Keratinocyte (primary cell): ENCODE measurements around the gene CNOT4. TPM values are rescaled to one million over a fixed set of nuclear protein-coding genes. Genes with fewer than 3 reads are reported as not detected.

ENCODE experiments used
- DNase-seq: peaks from one replicate; pipeline ENCODE4 v3.0.0-alpha.2; 2011; ENCODE audit warnings: low read depth, missing footprints, low spot score
- FAIRE-seq: peaks from 2 replicates; lab custom pipeline; 2011; peaks lifted over from hg19 to GRCh38; lab: Jason Lieb, UNC
- H2AFZ ChIP-seq: 2 replicates; pipeline ENCODE4 v1.6.0; 2012; ENCODE audit warnings: low read length, control low read depth, inconsistent platforms; ENCODE audit not compliant: control insufficient read depth
- H3K27ac ChIP-seq: 2 replicates; pipeline ENCODE4 v1.5.1; 2011; ENCODE audit warnings: low read length; ENCODE audit not compliant: control insufficient read depth, insufficient read depth
- H3K27me3 ChIP-seq: 3 replicates; pipeline ENCODE4 v1.6.0; 2011; ENCODE audit warnings: low read length; ENCODE audit not compliant: control insufficient read depth, insufficient read depth; ENCODE audit errors: extremely low read depth
- H3K36me3 ChIP-seq, 2 experiments: 2 replicates in 1 of 2; 3 replicates in 1 of 2; pipeline ENCODE4 v1.5.1; 2011; ENCODE audit warnings: low read length in 2 of 2, mild to moderate bottlenecking in 1 of 2; ENCODE audit not compliant: control insufficient read depth in 2 of 2, insufficient read depth in 2 of 2; ENCODE audit errors: extremely low read depth in 1 of 2
- H3K4me1 ChIP-seq: 3 replicates; pipeline ENCODE4 v1.5.1; 2011; ENCODE audit warnings: low read length; ENCODE audit not compliant: control insufficient read depth, insufficient read depth; ENCODE audit errors: extremely low read depth
- H3K4me2 ChIP-seq: 3 replicates; pipeline ENCODE4 v1.6.0; 2011; ENCODE audit warnings: low read depth, low read length; ENCODE audit not compliant: control insufficient read depth, insufficient read depth; ENCODE audit errors: extremely low read depth
- H3K4me3 ChIP-seq, 3 experiments: fragments of 200-600 bp in 1 of 3; sonication (generic) in 1 of 3; 2 replicates in 2 of 3; 3 replicates in 1 of 3; pipeline ENCODE4 v1.5.1; 2011 to 2016; ENCODE audit warnings: low read length in 3 of 3, mild to moderate bottlenecking in 3 of 3, control low read depth in 2 of 3, inconsistent platforms in 1 of 3, low read depth in 1 of 3, mixed read lengths in 1 of 3, mixed run types in 1 of 3, moderate library complexity in 1 of 3; ENCODE audit not compliant: control insufficient read depth in 2 of 3, insufficient read depth in 2 of 3; ENCODE audit errors: extremely low read depth in 1 of 3
- H3K79me2 ChIP-seq: 2 replicates; pipeline ENCODE4 v1.6.0; 2012; ENCODE audit warnings: low read length; ENCODE audit not compliant: control insufficient read depth, insufficient read depth
- H3K9ac ChIP-seq: 3 replicates; pipeline ENCODE4 v1.6.0; 2011; ENCODE audit warnings: low read length; ENCODE audit not compliant: control insufficient read depth, insufficient read depth; ENCODE audit errors: extremely low read depth
- H3K9me1 ChIP-seq: 3 replicates; pipeline ENCODE4 v1.6.0; 2011; ENCODE audit warnings: low read length; ENCODE audit not compliant: control insufficient read depth, insufficient read depth; ENCODE audit errors: extremely low read depth
- H3K9me3 ChIP-seq: 2 replicates; pipeline ENCODE4 v1.5.1; 2012; ENCODE audit warnings: low read depth, low read length; ENCODE audit not compliant: control insufficient read depth
- H4K20me1 ChIP-seq: 3 replicates; pipeline ENCODE4 v1.6.0; 2011; ENCODE audit warnings: low read length; ENCODE audit not compliant: control insufficient read depth, insufficient read depth; ENCODE audit errors: extremely low read depth
- EZH2 ChIP-seq: IDR thresholded peaks from one replicate; pipeline ENCODE4 v1.6.1; 2012; ENCODE audit warnings: inconsistent platforms, mild to moderate bottlenecking, low read length, moderate library complexity
- dilution Hi-C: fragments of 300-500 bp; cut with MboI; formaldehyde crosslinking; loops from one replicate; pipeline ENCODE4 v1.7.0; 2020; ENCODE audit warnings: low sequenced_read_pairs; ENCODE audit not compliant: extremely low pct_ligation_motif_present
- polyA plus RNA-seq, 5 experiments: library from polyadenylated mRNA; depleted of rRNA in 3 of 5; stranded (reverse) in 3 of 5; stranded (forward) in 1 of 5; unstranded in 1 of 5; fragments of >200 nt; gene quantifications; 1 replicate in 1 of 5; 2 replicates in 3 of 5; 3 replicates in 1 of 5; pipeline versions ENCODE4 v1.2.1 to v1.2.3, GENCODE V29; 2011 to 2012; ENCODE audit warnings: missing spikeins in 2 of 5, low read depth in 1 of 5, low replicate concordance in 1 of 5
- TF ChIP-seq, protein P1 (sequence below), 3 experiments: IDR thresholded peaks in 1 of 3; conservative IDR thresholded peaks in 1 of 3; optimal IDR thresholded peaks in 1 of 3; 2 replicates in 2 of 3; 3 replicates in 1 of 3; pipeline versions ENCODE3 to v1.5.1; 2011; ENCODE audit warnings: low read length in 3 of 3, mild to moderate bottlenecking in 3 of 3, moderate library complexity in 2 of 3, control low read depth in 1 of 3, inconsistent platforms in 1 of 3; ENCODE audit not compliant: insufficient read depth in 2 of 3; ENCODE audit errors: extremely low read depth in 1 of 3

Gene CNOT4
- polyA plus RNA-seq, 1 donor (not counting 4 experiments of a cell fraction or from before 2014, with no cell fraction given), result 11.4 TPM

DNA sequence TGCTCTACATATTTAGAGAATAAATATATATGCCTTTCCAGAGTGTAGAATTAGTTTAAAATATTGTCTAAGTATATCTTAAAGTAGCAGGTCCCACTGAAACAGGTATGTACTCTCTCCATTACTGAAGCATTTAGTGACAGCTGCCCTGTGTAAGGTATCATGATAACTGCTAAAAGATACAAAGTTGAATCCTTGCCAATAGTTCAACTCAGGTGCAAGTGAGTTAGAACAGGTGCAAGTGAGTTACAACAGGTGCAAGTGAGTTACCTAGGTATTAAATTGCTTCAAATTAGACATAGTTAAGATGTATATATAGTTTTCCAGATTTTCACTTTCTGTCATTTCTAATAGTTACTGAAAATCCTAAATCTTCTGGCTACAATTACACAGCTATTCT is 119.1 kb downstream of the CNOT4 start:
- peaks cover 5 to 10% of the 10 kb centered on the region in 2 experiments for H3K36me3 ChIP-seq
- H3K79me2 ChIP-seq, result no peaks in the 10 kb centered on the region
- no peak overlapping the region for H3K27ac ChIP-seq
- dilution Hi-C loops, result no loop called here
- no peaks in the 10 kb centered on the region for H3K27me3 ChIP-seq
- no peaks in the 10 kb centered on the region for H3K9me1 ChIP-seq
- no peaks in the 10 kb centered on the region for H4K20me1 ChIP-seq
- FAIRE-seq (no peak), DNase-seq (no peak)
- TF ChIP-seq, protein P1, sequence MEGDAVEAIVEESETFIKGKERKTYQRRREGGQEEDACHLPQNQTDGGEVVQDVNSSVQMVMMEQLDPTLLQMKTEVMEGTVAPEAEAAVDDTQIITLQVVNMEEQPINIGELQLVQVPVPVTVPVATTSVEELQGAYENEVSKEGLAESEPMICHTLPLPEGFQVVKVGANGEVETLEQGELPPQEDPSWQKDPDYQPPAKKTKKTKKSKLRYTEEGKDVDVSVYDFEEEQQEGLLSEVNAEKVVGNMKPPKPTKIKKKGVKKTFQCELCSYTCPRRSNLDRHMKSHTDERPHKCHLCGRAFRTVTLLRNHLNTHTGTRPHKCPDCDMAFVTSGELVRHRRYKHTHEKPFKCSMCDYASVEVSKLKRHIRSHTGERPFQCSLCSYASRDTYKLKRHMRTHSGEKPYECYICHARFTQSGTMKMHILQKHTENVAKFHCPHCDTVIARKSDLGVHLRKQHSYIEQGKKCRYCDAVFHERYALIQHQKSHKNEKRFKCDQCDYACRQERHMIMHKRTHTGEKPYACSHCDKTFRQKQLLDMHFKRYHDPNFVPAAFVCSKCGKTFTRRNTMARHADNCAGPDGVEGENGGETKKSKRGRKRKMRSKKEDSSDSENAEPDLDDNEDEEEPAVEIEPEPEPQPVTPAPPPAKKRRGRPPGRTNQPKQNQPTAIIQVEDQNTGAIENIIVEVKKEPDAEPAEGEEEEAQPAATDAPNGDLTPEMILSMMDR (optimal IDR thresholded peaks at IDR 0.05 in 1 of 3, IDR thresholded peaks at IDR 0.05 in 1 of 3, conservative IDR thresholded peaks at IDR 0.05 in 1 of 3; ENCODE audit: extremely low read depth in 1 of 3, insufficient read depth in 2 of 3, low read length in 3 of 3), result no peak
- no peak for TF ChIP-seq EZH2
- peaks cover 3% of the 10 kb centered on the region for H3K4me1 ChIP-seq
- no peak overlapping the region for H2AFZ ChIP-seq
- H3K9ac ChIP-seq, result no peak overlapping the region
- no peak overlapping the region for H3K4me3 ChIP-seq
- no peak overlapping the region for H3K4me2 ChIP-seq
- no peaks in the 10 kb centered on the region for H3K9me3 ChIP-seq

DNA sequence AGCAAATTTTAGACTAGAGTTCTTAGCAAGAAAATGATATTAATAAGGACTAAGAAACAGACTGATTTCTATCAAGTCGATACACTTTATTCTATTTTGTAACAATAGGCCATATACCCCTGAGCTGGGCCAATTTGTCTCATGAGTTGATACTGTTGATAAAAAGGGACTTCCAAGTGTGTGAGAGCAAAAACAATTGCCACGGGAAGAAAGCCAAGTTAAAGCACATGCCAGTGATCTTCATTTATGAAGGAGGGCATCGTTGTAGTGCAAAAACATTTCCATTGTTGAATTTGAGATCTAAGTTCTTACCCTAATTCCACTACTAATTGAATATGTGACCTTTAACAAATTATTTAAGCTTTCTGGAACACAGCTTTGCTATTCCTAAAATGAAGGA is 119.9 kb downstream of the CNOT4 start:
- dilution Hi-C loops, result no loop called here
- H3K4me2 ChIP-seq, result no peak overlapping the region
- H3K36me3 ChIP-seq, result peaks cover 5 to 7% of the 10 kb centered on the region in 2 experiments
- H3K27me3 ChIP-seq, result no peaks in the 10 kb centered on the region
- no peaks in the 10 kb centered on the region for H3K9me1 ChIP-seq
- H3K27ac ChIP-seq, result no peak overlapping the region
- no peak overlapping the region for H3K4me3 ChIP-seq
- DNase-seq (no peak), FAIRE-seq (no peak)
- H3K4me1 ChIP-seq, result peaks cover 3% of the 10 kb centered on the region
- H4K20me1 ChIP-seq, result no peaks in the 10 kb centered on the region
- no peak overlapping the region for H3K9ac ChIP-seq
- H3K79me2 ChIP-seq, result no peaks in the 10 kb centered on the region
- no peaks in the 10 kb centered on the region for H3K9me3 ChIP-seq
- TF ChIP-seq, protein P1 (optimal IDR thresholded peaks at IDR 0.05 in 1 of 3, IDR thresholded peaks at IDR 0.05 in 1 of 3, conservative IDR thresholded peaks at IDR 0.05 in 1 of 3; ENCODE audit: extremely low read depth in 1 of 3, insufficient read depth in 2 of 3, low read length in 3 of 3), result no peak
- TF ChIP-seq EZH2, result no peak
- no peak overlapping the region for H2AFZ ChIP-seq
